DND-41 (cell line): Measurements from ENCODE around the gene LRRC27.

Experiments used
- ATAC-seq: fragments of 200-7000 bp; cut with Tn5 transposase; 3 replicates; pipeline ENCODE4 v1.9.1; 2021; ENCODE audit warnings: low read depth; ENCODE audit not compliant: insufficient read depth
- DNase-seq: peaks from one replicate; pipeline ENCODE4 v3.0.0-alpha.2; 2020
- H2AFZ ChIP-seq: 2 replicates; pipeline ENCODE4 v1.6.0; 2012; ENCODE audit warnings: low read depth, low read length
- H3K27ac ChIP-seq: 2 replicates; pipeline ENCODE4 v1.5.1; 2012; ENCODE audit warnings: low read length, inconsistent platforms
- H3K27me3 ChIP-seq: fragments of 200-600 bp; sonication (generic); 2 replicates; pipeline ENCODE4 v1.6.0; 2012; ENCODE audit warnings: low read length, mild to moderate bottlenecking, inconsistent platforms; ENCODE audit not compliant: insufficient read depth, poor library complexity
- H3K36me3 ChIP-seq: 2 replicates; pipeline ENCODE4 v1.5.1; 2012; ENCODE audit warnings: low read length, inconsistent platforms; ENCODE audit not compliant: insufficient read depth
- H3K4me1 ChIP-seq: 2 replicates; pipeline ENCODE4 v1.5.1; 2012; ENCODE audit warnings: mild to moderate bottlenecking, low read length; ENCODE audit not compliant: insufficient read depth
- H3K4me2 ChIP-seq: 2 replicates; pipeline ENCODE4 v1.6.0; 2012; ENCODE audit warnings: mild to moderate bottlenecking, moderate library complexity, low read length, inconsistent platforms; ENCODE audit not compliant: insufficient read depth
- H3K4me3 ChIP-seq, 2 experiments: fragments of 200-600 bp in 1 of 2; shearing (Covaris generic) in 1 of 2; 2 replicates each; pipeline ENCODE4 v1.5.1; 2012 to 2016; ENCODE audit warnings: inconsistent platforms in 2 of 2, low read length in 2 of 2, mild to moderate bottlenecking in 2 of 2, low read depth in 1 of 2, moderate library complexity in 1 of 2
- H3K79me2 ChIP-seq: 2 replicates; pipeline ENCODE4 v1.6.0; 2012; ENCODE audit warnings: low read length, inconsistent platforms; ENCODE audit not compliant: insufficient read depth
- H3K9ac ChIP-seq: 2 replicates; pipeline ENCODE4 v1.6.0; 2012; ENCODE audit warnings: low read depth, mild to moderate bottlenecking, inconsistent platforms, low read length, moderate library complexity
- H3K9me3 ChIP-seq: 2 replicates; pipeline ENCODE4 v1.5.1; 2012; ENCODE audit warnings: low read length, moderate library complexity, mild to moderate bottlenecking, inconsistent platforms; ENCODE audit not compliant: insufficient read depth, severe bottlenecking
- H4K20me1 ChIP-seq: 2 replicates; pipeline ENCODE4 v1.6.0; 2012; ENCODE audit warnings: low read length; ENCODE audit not compliant: insufficient read depth
- EZH2 ChIP-seq: IDR thresholded peaks from 3 replicates; pipeline ENCODE4 v1.6.1; 2012; ENCODE audit warnings: borderline replicate concordance, low read depth, mild to moderate bottlenecking, moderate library complexity, low read length, inconsistent platforms; ENCODE audit not compliant: severe bottlenecking
- TF ChIP-seq, protein P1 (sequence below): IDR thresholded peaks from 2 replicates; pipeline ENCODE4 v1.5.1; 2012; ENCODE audit warnings: borderline replicate concordance, low read length, moderate library complexity, mild to moderate bottlenecking; ENCODE audit not compliant: poor library complexity, severe bottlenecking; ENCODE audit errors: extremely low read depth

The LRRC27 gene

DNA sequence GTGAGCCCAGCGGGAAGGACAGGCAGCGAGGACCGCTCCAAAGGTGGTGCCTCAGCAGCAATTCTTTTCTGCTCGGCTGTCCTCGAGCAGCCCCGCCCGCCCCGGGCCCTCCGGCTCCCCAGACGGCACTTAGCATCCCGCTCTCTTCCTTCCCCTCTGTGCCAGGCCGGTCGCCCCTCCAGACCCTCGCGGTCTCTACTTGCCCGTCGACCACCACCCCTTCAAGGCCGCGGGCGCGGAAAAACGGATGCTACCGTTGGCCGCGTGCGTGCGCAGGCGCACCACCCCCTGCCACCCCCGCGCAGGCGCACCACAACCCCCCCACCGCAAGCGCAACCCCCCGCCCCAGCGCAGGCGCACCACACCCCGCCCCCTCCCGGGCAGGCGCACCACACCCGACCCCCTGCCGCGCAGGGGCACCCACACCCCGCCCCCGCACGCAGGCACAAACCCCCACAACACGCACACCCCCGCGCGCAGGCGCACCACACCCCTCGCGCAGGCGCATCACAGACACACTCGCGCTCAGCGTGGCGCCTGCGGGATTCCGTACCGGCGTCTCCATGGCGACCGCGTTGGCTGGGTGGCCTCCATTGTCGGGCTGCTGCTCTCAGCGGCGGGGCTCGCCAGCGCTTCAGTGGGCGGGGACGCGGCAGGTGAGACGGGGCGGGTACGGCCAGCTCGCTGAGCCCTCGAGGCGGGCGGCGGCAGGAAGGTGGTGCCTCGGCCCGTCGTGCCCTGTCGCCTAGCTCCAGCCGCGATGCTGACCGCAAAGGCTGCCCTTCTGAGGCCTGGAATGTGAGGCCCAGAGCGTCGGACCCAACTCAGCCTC is at the start of gene LRRC27:
Gene LRRC27, plus strand, starts transcription at position 593 of the 832 bp plus-strand sequence. CDS start 1,332 bp downstream, outside the sequence.
- Histone ChIP-seq H3K4me3 (peak within 1 kb of the TSS; percentile 47 to 87), H3K4me2 (peak within 1 kb of the TSS; percentile 94), H3K9ac (peak within 1 kb of the TSS; percentile 75), H3K36me3 (peaks cover 19% of the 10 kb centered on the region), H3K79me2 (peaks cover 40% of the 10 kb centered on the region), H3K4me1 (peaks cover 41% of the 10 kb centered on the region), H4K20me1 (peaks cover 24% of the 10 kb centered on the region), H2AFZ (peak within 1 kb of the TSS; percentile 84), H3K27me3 (no peaks in the 10 kb centered on the region), H3K27ac (peak within 1 kb of the TSS; percentile 89), H3K9me3 (no peaks in the 10 kb centered on the region)
- no peak for TF ChIP-seq EZH2
- TF ChIP-seq, protein P1, sequence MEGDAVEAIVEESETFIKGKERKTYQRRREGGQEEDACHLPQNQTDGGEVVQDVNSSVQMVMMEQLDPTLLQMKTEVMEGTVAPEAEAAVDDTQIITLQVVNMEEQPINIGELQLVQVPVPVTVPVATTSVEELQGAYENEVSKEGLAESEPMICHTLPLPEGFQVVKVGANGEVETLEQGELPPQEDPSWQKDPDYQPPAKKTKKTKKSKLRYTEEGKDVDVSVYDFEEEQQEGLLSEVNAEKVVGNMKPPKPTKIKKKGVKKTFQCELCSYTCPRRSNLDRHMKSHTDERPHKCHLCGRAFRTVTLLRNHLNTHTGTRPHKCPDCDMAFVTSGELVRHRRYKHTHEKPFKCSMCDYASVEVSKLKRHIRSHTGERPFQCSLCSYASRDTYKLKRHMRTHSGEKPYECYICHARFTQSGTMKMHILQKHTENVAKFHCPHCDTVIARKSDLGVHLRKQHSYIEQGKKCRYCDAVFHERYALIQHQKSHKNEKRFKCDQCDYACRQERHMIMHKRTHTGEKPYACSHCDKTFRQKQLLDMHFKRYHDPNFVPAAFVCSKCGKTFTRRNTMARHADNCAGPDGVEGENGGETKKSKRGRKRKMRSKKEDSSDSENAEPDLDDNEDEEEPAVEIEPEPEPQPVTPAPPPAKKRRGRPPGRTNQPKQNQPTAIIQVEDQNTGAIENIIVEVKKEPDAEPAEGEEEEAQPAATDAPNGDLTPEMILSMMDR: no peak
- DNase-seq (peak; percentile 98), ATAC-seq (peak; percentile 84)

DNA sequence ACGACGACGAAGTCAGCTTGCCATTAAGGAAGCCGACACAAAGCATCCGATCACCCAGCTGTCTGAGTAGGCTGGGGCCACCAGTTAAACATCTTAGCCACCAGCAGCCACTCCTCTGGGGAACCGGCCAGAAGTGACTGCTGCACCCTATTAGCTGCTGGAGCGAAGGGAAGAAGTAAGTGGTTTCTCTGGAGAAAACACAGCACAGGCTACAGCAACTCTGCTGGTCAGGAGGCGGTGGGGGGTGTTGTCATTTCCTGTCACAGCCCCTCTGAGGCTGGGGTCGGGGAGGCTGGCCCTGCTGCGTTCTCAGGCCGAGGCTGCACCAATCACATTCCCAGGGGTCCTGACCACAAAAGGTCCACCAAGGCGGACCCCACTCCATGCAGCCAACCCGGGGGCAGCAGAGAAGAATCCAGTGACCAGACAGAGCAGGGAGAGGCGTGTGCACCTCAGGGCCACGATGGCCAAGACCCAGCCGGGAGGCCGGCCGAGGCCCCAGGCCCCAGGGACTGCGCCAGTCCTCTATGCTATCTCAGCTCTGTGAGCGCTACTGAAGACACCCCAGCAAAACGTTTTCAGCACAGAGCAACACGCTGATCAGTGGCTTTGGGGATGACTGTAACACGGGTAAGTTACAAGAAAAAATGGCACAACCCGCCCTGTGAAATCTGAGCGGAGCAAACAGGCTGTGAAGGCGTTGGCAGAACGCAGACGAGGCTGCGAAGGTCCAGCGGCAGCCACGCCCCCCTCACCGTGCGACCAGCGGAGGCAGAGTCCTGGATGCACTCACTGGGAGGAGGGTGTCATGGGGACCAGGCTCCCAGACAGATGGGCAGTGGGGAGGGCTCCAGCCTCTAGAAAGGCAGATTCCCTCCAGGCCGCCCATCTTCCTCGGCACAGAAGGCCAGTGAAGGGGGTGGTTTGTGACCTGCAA is 49.1 kb upstream of the LRRC27 start:
- DNase-seq (no peak), ATAC-seq (no peak)
- H3K27me3 ChIP-seq: no peaks in the 10 kb centered on the region
- H3K4me1 ChIP-seq: no peaks in the 10 kb centered on the region
- no peak overlapping the region for H3K9ac ChIP-seq
- H3K79me2 ChIP-seq: no peaks in the 10 kb centered on the region
- TF ChIP-seq EZH2: no peak
- TF ChIP-seq, protein P1: no peak
- no peaks in the 10 kb centered on the region for H3K36me3 ChIP-seq
- H4K20me1 ChIP-seq: peaks cover 7% of the 10 kb centered on the region; the same call in 1 of the 2 replicates
- H3K9me3 ChIP-seq: no peaks in the 10 kb centered on the region
- H2AFZ ChIP-seq: no peak overlapping the region
- H3K4me2 ChIP-seq: no peak overlapping the region
- H3K4me3 ChIP-seq: no peak overlapping the region
- no peak overlapping the region for H3K27ac ChIP-seq

DNA sequence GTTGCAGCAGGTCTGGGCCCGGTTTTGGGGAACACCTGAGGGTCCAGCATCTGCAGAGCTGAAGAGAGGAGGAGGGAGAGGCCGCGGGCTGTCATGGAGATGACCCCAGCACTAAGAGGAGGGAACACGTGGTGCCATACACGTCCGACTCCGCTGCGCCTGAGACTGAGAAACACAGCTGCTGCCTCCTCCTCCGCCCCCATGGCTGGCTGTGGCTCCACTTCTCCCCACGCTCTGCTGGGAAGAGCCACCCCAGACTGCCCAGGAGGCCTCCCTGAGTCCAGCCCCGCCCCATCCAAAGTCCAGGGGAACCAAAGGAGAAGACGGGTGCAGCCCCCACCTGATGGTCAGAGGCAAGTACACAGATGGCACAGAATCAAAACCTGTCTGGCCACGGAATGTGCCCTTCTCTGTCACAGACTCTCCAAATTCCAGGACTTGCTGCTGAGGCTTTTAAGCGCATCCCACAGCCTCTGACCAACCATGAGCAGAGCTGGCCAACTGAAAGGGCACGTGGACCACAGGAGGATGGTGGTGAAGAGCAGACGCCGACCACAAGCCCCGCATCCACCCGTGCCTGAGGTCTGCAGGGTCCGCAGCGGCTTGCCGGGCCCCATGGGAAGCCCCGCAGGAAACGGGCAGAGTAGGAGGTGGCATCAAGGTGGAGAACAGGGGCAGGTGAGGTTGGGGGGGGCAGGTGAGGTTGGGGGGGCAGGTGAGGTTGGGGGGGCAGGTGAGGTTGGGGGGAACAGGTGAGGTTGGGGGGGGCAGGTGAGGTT is 48.2 kb upstream of the LRRC27 start:
- no peak for ATAC-seq
- TF ChIP-seq, protein P1: no peak
- no peak for TF ChIP-seq EZH2
- H3K27me3 ChIP-seq: no peaks in the 10 kb centered on the region
- no peak overlapping the region for H3K4me2 ChIP-seq
- no peak overlapping the region for H3K4me3 ChIP-seq
- no peak for DNase-seq
- H3K36me3 ChIP-seq: no peaks in the 10 kb centered on the region
- H3K27ac ChIP-seq: no peak overlapping the region
- no peaks in the 10 kb centered on the region for H3K79me2 ChIP-seq
- no peak overlapping the region for H3K9ac ChIP-seq
- H3K9me3 ChIP-seq: no peaks in the 10 kb centered on the region
- no peaks in the 10 kb centered on the region for H3K4me1 ChIP-seq
- no peak overlapping the region for H2AFZ ChIP-seq
- peaks cover 7% of the 10 kb centered on the region; the same call in 1 of the 2 replicates for H4K20me1 ChIP-seq
